Measurements from ENCODE around the gene FLNB. TPM values are rescaled to one million over a fixed set of nuclear protein-coding genes. Genes with fewer than 3 reads are reported as not detected.

The FLNB gene
- total and polyA plus RNA-seq, 2 of the 13 experiments (the other 11 are each of a cell fraction or from before 2014, with no cell fraction given), result 106 to 130 TPM

GRCh38 chr3:58077596-58078285 lies 69.5 kb downstream of the FLNB start:
- H3K9ac ChIP-seq (ENCODE audit: insufficient read depth, low read depth, low read length), result no peak overlapping the region
- POLR2A ChIA-PET, result no interaction called here
- H2AFZ ChIP-seq (ENCODE audit: low read length), result no peak overlapping the region
- no peaks in the 10 kb centered on the region for H3K9me3 ChIP-seq (ENCODE audit: low read length)
- H3K79me2 ChIP-seq (ENCODE audit: insufficient read depth, low read length), result peaks cover 51% of the 10 kb centered on the region
- no peak overlapping the region for H3K4me2 ChIP-seq (ENCODE audit: low read depth, low read length)
- FAIRE-seq (no peak), DNase-seq (ENCODE audit: low spot score) (no peak), ATAC-seq (no peak)
- no peak overlapping the region for H3K4me3 ChIP-seq (replicated peaks in 1 of 3; ENCODE audit: insufficient read depth in 1 of 3, low read depth in 2 of 3, low read length in 3 of 3)
- H3K27me3 ChIP-seq (ENCODE audit: control insufficient read depth in 1 of 2, insufficient read depth in 2 of 2, low read length in 2 of 2), result no peaks in the 10 kb centered on the region
- H3K4me1 ChIP-seq (ENCODE audit: insufficient read depth, low read length), result peaks cover 14% of the 10 kb centered on the region
- H3K27ac ChIP-seq (ENCODE audit: extremely low read length, insufficient read depth, low read length), result no peak overlapping the region
- no peak for TF ChIP-seq HNF4G (IDR thresholded peaks at IDR 0.05; ENCODE audit: borderline replicate concordance, low read depth, low read length)
- TF ChIP-seq HNF4G (CRISPR knock-in tag; IDR thresholded peaks at IDR 0.05; ENCODE audit: borderline replicate concordance, low read depth), result no peak
- no peak for TF ChIP-seq PLRG1 (conservative IDR thresholded peaks at IDR 0.05)
- TF ChIP-seq NRL (CRISPR knock-in tag; IDR thresholded peaks at IDR 0.05; ENCODE audit: borderline replicate concordance), result no peak
- no peak for TF ChIP-seq PLSCR1 (CRISPR knock-in tag; IDR thresholded peaks at IDR 0.05; ENCODE audit: borderline replicate concordance)
- TF ChIP-seq IKZF4 (CRISPR knock-in tag; IDR thresholded peaks at IDR 0.05; ENCODE audit: borderline replicate concordance, low read depth, not compliant biosample characterization), result no peak
- TF ChIP-seq ZNF124 (CRISPR knock-in tag; IDR thresholded peaks at IDR 0.05), result no peak
- TF ChIP-seq HOXA3 (CRISPR knock-in tag; IDR thresholded peaks at IDR 0.05), result no peak
- TF ChIP-seq HMG20B (CRISPR knock-in tag; conservative IDR thresholded peaks at IDR 0.05), result no peak
- TF ChIP-seq ZBTB14 (CRISPR knock-in tag; IDR thresholded peaks at IDR 0.05), result no peak
- TF ChIP-seq ATF2 (CRISPR knock-in tag; IDR thresholded peaks at IDR 0.05), result no peak
- no peak for TF ChIP-seq MLX (CRISPR knock-in tag; IDR thresholded peaks at IDR 0.05)
- TF ChIP-seq POLR2AphosphoS5 (IDR thresholded peaks at IDR 0.05; ENCODE audit: low read depth, low read length), result no peak
- peaks cover 35 to 59% of the 10 kb centered on the region in 2 experiments for H3K36me3 ChIP-seq (replicated peaks in 1 of 2; ENCODE audit: control insufficient read depth in 1 of 2, insufficient read depth in 2 of 2, low read length in 2 of 2)
- CTCF ChIA-PET (ENCODE audit: low intra/inter-chr PET ratio, low total read pairs), result no interaction called here
- peaks cover 24% of the 10 kb centered on the region; the same call in 1 of the 2 replicates for H4K20me1 ChIP-seq (ENCODE audit: insufficient read depth, low read length)
- no TSS peak for BruUV-seq (replicated peaks)
- intact Hi-C loops (cut with micrococcal nuclease; ENCODE audit: unreplicated experiment) (no loop called here), in situ Hi-C loops (cut with HindIII; ENCODE audit: extremely low pct_ligation_motif_present, low pct_unique_long_range_greater_than_20kb) (no loop called here)
